Placental epithelial cell (primary cell): Measurements from ENCODE around the gene KIAA0930. TPM values are rescaled to one million over a fixed set of nuclear protein-coding genes. Genes with fewer than 3 reads are reported as not detected.

Experiments
- small RNA-seq: library from RNA; depleted of rRNA; stranded (forward); fragments of <200 nt; gene quantifications from one replicate; pipeline ENCODE3, GENCODE V24; 2012
- total RNA-seq: library from RNA; depleted of rRNA; stranded (reverse); fragments of >200 nt; gene quantifications from 2 replicates; pipeline ENCODE4 v1.2.3, GENCODE V29; 2012

Gene KIAA0930
- total RNA-seq: 14.1 and 29.1 TPM in 2 replicates

GRCh38 chr22:45240810-45241631, at the start of gene KIAA0930:
KIAA0930 (minus strand) TSS chr22:45240894; CDS start chr22:45240703, 191 bp downstream.

GRCh38 chr22:45284705-45285262, 44.1 kb upstream of the KIAA0930 start, which contains the start of gene UPK3A:
UPK3A (plus strand) TSS chr22:45284949; CDS start chr22:45285014, 65 bp downstream.

GRCh38 chr22:45163451-45164269, 77.0 kb downstream of the KIAA0930 start, which contains the start of gene NUP50:
NUP50 (plus strand) TSS chr22:45163925; CDS start chr22:45168178, 4,253 bp downstream.

Small RNA genes lying within 50 kb of the gene (small RNA-seq; reads per million reads assigned to genes)
- gene MIR1249: not detected

Other genes with a start within 250 kb of the KIAA0930 start
- 0.39 TPM in 1 of 2 replicates, not detected in the other for gene PHF21B, start 230.9 kb downstream of the KIAA0930 start, total RNA-seq
- gene NUP50, start 77.0 kb downstream of the KIAA0930 start, total RNA-seq: 27.9 and 40.1 TPM in 2 replicates
- gene UPK3A, start 44.1 kb upstream of the KIAA0930 start, total RNA-seq: not detected in 2 replicates
- gene FAM118A, start 69.0 kb upstream of the KIAA0930 start, total RNA-seq: 10.2 and 18.1 TPM in 2 replicates
- gene SMC1B, start 172.7 kb upstream of the KIAA0930 start, total RNA-seq: under 0.01 TPM in 1 of 2 replicates, not detected in the other
- gene RIBC2, start 172.8 kb upstream of the KIAA0930 start, total RNA-seq: 0.65 and 2.0 TPM in 2 replicates